Nephron (organoid): Measurements from ENCODE around the gene ANP32A.

ENCODE experiments used
- H3K27ac Mint-ChIP-seq, 3 experiments: 2 replicates each; pipeline ENCODE4 v1.8.0; 2020; ENCODE audit warnings: mixed read lengths in 3 of 3, mild to moderate bottlenecking in 2 of 3, moderate library complexity in 1 of 3
- H3K27me3 Mint-ChIP-seq: 2 replicates; pipeline ENCODE4 v1.8.0; 2021; ENCODE audit warnings: low read depth, mild to moderate bottlenecking, moderate library complexity, mixed read lengths
- H3K36me3 Mint-ChIP-seq: 2 replicates; pipeline ENCODE4 v1.8.0; 2020; ENCODE audit warnings: low read depth, mixed read lengths
- H3K4me1 Mint-ChIP-seq: 2 replicates; pipeline ENCODE4 v1.8.0; 2020; ENCODE audit warnings: mixed read lengths
- H3K4me3 Mint-ChIP-seq, 3 experiments: 2 replicates each; pipeline ENCODE4 v1.8.0; 2020; ENCODE audit warnings: mild to moderate bottlenecking in 3 of 3, mixed read lengths in 3 of 3, moderate library complexity in 2 of 3
- H3K9me3 Mint-ChIP-seq: 2 replicates; pipeline ENCODE4 v1.8.0; 2020; ENCODE audit warnings: mixed read lengths
- TF ChIP-seq, protein P1 (sequence below), 3 experiments: fragments of 200-600 bp; sonication (generic); IDR thresholded peaks; one replicate each; pipeline ENCODE4 v1.5.0; 2021; ENCODE audit warnings: antibody characterized with exemption in 3 of 3; ENCODE audit not compliant: unreplicated experiment in 3 of 3

The ANP32A gene

DNA sequence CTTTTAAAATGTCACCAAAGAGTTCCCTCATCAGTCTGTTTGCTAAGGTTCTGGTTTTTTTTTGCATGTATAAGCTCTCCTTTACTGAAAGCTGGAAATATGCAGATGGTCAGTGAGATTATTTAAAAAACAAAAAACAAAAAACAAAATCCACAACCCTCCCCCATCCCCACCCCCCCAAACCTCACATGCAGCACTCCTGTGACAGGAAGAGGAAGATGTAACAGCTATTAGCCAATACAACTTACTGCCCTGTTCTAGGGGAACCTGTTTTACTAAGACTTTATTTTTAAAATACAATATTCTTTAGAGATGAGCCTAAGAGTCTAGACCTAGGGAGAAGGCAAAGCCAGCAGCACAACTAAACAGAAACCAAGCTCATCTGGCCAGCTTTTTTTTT, 39.5 kb downstream of the ANP32A start:
- Mint-ChIP-seq H3K27ac (no peak overlapping the region), H3K9me3 (no peaks in the 10 kb centered on the region), H3K4me1 (peaks cover under 1% of the 10 kb centered on the region)

DNA sequence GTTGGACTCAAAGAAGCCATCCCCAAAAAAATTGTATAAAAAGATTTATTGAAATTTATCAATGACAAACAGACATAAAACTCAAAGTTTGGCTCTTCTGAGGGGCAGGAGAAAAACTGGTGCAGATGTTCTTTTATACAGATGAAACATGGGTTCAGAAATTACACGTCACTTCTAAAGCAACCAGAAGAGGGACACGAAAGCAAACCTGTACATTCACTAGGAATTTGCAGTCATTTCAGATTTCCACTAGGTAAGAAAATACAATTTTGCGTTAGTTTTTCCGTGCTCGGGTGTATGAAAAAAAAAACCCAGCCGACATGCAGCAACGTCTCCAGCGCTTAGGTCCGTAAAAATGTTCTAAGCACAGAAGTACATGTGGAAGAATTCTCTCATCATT, 41.8 kb downstream of the ANP32A start:
- H3K4me3 Mint-ChIP-seq, result no peak overlapping the region
- H3K27me3 Mint-ChIP-seq, result no peaks in the 10 kb centered on the region
- TF ChIP-seq, protein P1, sequence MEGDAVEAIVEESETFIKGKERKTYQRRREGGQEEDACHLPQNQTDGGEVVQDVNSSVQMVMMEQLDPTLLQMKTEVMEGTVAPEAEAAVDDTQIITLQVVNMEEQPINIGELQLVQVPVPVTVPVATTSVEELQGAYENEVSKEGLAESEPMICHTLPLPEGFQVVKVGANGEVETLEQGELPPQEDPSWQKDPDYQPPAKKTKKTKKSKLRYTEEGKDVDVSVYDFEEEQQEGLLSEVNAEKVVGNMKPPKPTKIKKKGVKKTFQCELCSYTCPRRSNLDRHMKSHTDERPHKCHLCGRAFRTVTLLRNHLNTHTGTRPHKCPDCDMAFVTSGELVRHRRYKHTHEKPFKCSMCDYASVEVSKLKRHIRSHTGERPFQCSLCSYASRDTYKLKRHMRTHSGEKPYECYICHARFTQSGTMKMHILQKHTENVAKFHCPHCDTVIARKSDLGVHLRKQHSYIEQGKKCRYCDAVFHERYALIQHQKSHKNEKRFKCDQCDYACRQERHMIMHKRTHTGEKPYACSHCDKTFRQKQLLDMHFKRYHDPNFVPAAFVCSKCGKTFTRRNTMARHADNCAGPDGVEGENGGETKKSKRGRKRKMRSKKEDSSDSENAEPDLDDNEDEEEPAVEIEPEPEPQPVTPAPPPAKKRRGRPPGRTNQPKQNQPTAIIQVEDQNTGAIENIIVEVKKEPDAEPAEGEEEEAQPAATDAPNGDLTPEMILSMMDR (IDR thresholded peaks at IDR 0.05; ENCODE audit: unreplicated experiment in 3 of 3), result peak in 1 of 3 experiments; percentile 14
- H3K27ac Mint-ChIP-seq, result peak overlapping the region in 1 of 3 experiments; percentile 48
- H3K4me1 Mint-ChIP-seq, result peaks cover 7% of the 10 kb centered on the region
- peaks cover 67% of the 10 kb centered on the region for H3K36me3 Mint-ChIP-seq
- H3K9me3 Mint-ChIP-seq, result no peaks in the 10 kb centered on the region

More for the DNA sequence above, 39.5 kb downstream of the ANP32A start:
- TF ChIP-seq, protein P1 (IDR thresholded peaks at IDR 0.05; ENCODE audit: unreplicated experiment in 3 of 3), result no peak
- Mint-ChIP-seq H3K36me3 (peaks cover 88% of the 10 kb centered on the region), H3K4me3 (no peak overlapping the region), H3K27me3 (no peaks in the 10 kb centered on the region)

DNA sequence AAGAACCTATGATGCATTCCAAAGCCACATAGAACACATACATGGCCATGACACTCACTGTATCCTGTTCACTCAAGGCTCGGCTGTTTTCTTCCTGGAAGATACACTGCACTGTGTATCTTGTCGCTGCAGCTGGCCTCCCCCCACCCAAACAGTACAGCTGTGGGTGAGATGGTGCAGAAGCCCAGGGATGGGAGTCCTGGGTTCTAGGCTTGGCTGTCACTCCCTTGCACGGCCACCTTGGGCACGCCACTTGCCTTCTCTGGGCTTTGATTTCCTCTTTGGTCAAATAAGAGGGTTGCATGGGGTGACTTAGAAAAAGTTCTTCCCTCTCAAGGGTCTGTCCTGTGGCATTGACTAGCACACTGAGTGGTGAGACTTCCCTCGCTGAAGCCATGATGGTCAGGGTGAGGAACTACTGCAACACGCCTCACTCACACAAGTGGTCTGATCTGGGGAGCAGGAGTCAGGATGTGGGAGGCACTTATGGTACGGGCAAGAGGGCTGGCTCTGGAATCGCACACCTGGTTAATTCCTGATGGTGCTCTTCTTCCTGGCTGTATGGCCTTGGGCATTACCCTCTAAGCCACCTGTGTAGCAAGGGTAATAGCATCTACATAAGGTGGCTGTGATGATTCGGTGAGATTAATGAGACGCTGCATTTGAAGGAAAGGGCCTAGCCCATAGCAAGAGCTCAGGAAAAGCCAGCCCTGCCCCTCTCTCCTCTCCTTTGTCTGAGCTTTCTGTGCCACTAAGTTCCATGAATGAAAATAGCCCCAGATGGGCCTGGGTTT, 44.0 kb downstream of the ANP32A start:
- TF ChIP-seq, protein P1 (IDR thresholded peaks at IDR 0.05; ENCODE audit: unreplicated experiment in 3 of 3), result no peak
- H3K4me1 Mint-ChIP-seq, result peaks cover 7% of the 10 kb centered on the region
- H3K9me3 Mint-ChIP-seq, result no peaks in the 10 kb centered on the region
- no peaks in the 10 kb centered on the region for H3K27me3 Mint-ChIP-seq
- H3K36me3 Mint-ChIP-seq, result peaks cover 45% of the 10 kb centered on the region
- peak overlapping the region in 2 of 3 experiments; percentile 71 to 84 for H3K27ac Mint-ChIP-seq
- H3K4me3 Mint-ChIP-seq, result no peak overlapping the region

- Mint-ChIP-seq H3K9me3 (no peaks in the 10 kb centered on the region), H3K27ac (peak overlapping the region in 2 of 3 experiments; percentile 71 to 84), H3K27me3 (no peaks in the 10 kb centered on the region), H3K36me3 (peaks cover 41% of the 10 kb centered on the region), H3K4me3 (no peak overlapping the region), H3K4me1 (peaks cover 7% of the 10 kb centered on the region)
- TF ChIP-seq, protein P1 (IDR thresholded peaks at IDR 0.05; ENCODE audit: unreplicated experiment in 3 of 3), result no peak
Observed at GRCh38 chr15:68775671-68776476, 44.8 kb downstream of the ANP32A start.

DNA sequence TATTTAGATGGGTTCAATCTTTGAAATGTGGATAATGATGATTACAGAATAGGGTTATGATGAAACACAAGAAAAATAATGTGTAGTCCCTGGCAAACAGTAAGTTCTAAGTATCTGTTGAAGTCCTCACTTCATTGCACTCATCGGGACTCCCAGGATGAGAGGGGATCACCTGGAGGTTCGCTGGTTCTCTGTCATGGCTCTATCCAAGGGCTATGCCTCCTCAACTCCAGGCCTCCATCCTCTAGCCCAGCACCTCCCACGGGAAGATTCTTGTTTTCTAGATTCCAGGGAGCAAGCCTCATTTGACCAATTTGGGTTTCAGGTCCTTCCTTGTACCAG, 45.5 kb downstream of the ANP32A start:
- H3K4me1 Mint-ChIP-seq, result peaks cover 7% of the 10 kb centered on the region
- H3K36me3 Mint-ChIP-seq, result peaks cover 34% of the 10 kb centered on the region
- H3K27me3 Mint-ChIP-seq, result no peaks in the 10 kb centered on the region
- no peak overlapping the region for H3K4me3 Mint-ChIP-seq
- H3K27ac Mint-ChIP-seq, result peak overlapping the region in 2 of 3 experiments; percentile 47 to 84
- H3K9me3 Mint-ChIP-seq, result no peaks in the 10 kb centered on the region
- TF ChIP-seq, protein P1 (IDR thresholded peaks at IDR 0.05; ENCODE audit: unreplicated experiment in 3 of 3), result no peak
